ENCODE measurements around the gene MGLL. TPM values are rescaled to one million over a fixed set of nuclear protein-coding genes. Genes with fewer than 3 reads are reported as not detected.
A peak's percentile ranks its signal among the peaks of the same experiment; 100 is the strongest.

The MGLL gene
- total RNA-seq, 1 experiment from 2014 or later = 31.2 TPM

DNA sequence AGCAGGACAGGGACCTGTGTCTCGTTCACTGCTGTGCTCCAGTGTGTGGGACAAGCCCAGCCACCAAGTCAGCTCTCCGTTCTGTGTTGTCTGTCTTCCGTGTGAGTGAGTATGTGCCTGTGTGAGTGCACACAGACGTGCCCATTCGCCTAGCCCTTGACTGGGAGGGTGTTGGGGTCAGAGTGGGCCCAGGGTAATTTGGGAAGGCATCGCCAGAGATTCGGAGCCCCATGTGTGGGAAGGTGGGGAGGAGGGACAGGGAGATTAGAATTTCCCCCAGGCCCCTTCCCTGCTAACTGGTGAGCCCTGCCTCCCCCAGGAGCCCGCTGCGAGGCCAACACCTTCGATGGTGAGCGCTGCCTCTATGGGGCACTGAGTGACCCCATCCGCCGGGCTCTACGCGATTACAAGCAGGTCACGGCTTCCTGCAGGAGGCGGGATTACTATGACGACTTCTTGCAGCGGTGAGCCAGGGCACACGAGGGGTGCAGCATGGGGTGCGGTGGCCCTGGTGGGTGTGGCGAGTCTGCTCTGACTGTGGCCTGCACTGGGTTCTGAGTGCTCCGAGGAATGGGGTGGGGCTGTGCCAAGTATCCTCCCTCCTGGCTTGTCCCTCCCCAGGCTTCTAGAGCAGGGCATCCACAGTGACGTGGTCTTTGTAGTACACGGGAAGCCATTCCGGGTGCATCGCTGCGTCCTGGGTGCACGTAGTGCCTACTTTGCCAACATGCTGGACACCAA is 146.5 kb downstream of the MGLL start:
- DNase-seq (ENCODE audit: low spot score) = no peak

DNA sequence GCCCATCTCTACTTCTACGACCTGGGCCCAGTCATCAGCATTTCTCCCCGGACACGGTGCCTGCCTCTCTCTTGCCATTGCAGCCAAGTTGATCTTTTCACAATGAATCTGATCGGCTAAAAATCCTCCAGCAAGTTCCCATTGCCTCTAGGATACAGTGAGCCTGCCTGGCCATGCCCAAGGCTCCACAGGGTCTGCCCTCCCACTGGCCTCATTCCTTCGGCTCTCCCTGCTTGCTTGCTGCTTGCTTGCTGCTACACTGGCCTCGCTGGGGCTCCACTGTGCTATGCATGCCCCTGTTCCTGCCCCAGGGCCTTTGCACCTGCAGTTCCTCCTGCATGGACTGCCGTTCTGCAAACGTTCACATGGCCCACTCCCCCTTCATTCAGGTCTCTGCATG is 147.5 kb downstream of the MGLL start:
- no peak for DNase-seq (ENCODE audit: low spot score)

DNA sequence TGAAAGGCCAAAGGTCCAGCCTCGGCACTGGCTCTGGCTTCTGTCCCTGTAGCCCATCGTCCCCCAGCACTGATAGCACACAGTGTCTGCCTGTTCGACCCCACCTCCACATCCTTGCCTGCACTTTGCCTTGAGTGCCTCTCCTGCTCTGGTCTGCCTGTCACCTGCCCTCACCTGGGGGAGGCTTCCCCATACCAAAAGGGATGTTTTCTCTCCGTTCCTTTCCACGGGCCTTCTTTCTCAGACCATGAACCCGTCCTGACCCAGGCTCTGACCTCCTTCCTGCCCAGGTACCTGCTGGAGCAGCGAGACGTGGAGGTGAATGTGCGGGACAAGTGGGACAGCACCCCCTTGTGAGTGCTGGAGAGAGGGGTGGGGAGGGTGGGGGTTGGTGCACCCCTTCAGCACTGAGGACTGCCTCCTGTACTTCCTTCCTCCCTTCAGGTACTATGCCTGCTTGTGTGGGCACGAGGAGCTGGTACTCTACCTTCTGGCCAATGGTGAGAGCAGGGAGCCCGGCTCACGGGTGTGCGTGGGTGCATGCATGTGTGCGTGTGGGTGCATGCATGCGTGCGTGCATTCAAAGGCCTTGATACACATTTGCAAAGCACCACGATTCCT is 148.1 kb downstream of the MGLL start:
- DNase-seq (ENCODE audit: low spot score) = no peak

DNA sequence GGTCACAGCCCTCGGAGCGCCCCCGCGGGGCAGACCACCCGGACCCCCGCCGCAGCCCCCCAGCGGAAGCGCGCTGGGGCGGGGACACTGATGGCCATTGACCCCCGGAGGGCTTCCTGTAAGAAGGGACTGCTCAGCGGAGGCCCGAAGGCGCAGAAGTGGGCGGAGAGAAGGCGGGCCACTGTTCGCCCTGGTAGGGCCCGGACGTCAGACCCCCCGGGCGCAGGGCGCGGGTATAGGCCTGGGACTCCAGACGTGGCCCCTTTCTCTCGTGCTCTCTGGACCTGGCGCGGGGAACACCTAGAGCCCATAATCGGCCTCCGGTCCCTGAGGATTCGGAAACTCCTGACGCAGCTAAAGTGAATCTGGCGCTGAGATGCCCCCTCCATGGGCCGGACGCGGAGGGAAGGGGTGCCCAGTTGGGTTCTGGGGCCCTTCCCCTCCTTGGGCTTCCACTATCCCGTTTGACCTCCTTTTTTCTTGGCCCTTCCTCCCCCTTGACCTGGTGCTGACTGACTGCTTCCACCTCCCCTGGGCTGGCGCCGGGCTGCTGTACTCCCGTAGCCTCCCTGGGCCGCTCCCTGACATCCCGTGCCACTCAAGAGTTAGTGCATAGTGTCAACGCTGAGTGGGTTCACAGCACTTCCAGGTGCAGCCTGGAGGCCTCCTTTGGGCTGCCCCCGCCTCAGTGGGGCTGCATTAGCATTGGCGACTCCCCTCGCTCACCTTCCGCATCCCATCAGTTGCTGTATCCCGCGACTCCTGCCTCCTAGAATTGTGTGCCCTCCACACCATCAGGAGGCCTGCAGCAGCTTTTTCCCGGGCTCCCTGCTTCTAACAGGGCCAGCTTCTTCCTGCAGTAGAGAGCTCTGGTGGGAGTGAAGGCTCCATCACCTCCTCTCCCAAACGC is 148.9 kb downstream of the MGLL start:
- DNase-seq (ENCODE audit: low spot score) = peak; percentile 51

DNA sequence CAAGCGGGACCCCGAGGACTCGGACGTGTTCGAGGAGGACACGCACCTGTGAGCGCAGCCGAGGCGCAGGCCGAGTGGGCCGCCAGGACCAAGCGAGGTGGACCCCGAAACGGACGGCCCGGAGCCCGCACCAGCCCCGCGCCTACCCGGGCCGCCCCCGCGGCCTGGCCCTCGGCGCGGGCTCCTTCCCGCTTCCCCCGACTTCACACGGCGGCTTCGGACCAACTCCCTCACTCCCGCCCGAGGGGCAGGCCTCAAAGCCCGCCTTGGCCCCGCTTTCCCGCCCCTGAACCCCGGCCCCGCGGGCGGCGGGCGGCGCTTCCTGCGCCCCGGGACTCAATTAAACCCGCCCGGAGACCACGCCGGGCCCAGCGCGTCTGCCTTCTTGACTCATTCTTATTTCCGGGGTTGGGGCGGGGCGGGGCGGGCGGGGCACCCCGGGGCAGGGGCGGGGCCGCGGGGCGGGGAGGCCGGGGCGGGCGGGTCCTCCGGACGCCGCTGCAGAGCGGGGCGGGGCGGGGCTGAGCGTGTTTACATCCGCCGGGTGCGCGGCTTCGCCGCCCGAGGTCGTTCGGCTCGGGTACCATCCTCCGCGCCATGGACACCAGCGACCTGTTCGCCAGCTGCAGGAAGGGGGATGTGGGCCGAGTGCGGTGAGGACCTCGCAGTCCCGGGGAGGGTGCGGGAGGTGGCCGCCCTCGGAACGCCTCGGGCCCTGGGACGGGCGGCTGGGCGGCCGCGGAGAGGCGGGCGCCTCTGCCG is 149.7 kb downstream of the MGLL start, which contains the start of gene ABTB1:
TSS of gene ABTB1 (plus strand) at position 524 of the 762 bp plus-strand sequence. CDS start at position 598, 74 bp downstream.
- DNase-seq (ENCODE audit: low spot score) = peak; percentile 42

DNA sequence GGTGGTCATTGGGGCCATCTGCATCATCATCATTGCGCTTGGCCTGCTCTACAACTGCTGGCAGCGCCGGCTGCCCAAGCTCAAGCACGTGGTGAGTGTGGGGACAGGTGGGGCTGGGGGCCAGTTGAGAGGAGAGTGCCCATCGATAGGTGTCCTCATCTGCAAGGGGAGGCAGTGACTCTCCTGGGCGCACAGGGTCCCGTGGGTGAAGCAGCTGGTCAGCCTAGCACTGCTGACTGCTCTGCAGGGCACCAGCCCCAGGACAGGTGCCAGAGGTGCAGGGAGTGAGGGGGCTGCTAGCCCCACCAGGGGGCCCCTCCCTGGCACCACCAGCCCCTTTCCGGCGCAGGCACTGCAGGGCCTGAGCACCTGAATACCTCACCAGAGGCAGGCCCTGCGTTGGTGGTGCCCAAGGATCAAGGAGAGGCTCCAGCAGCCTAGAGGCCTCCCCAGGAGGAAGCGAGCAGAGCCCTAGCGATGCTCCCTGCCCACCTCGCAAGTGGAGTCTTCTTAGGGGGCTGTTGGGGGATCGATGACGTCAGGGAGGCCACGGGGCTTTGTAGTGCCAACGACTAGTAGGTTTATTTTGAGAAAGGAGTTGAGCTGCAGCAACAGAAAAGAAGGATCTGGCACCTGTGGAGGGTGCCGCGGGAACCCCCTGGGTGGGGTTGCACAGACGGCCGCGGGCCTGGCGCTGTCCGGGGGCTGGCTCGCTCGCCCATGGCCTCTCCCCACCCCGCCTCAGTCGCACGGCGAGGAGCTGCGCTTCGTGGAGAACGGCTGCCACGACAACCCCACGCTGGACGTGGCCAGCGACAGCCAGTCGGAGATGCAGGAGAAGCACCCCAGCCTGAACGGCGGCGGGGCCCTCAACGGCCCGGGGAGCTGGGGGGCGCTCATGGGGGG is 150.5 kb downstream of the MGLL start:
- no peak for DNase-seq (ENCODE audit: low spot score)

DNA sequence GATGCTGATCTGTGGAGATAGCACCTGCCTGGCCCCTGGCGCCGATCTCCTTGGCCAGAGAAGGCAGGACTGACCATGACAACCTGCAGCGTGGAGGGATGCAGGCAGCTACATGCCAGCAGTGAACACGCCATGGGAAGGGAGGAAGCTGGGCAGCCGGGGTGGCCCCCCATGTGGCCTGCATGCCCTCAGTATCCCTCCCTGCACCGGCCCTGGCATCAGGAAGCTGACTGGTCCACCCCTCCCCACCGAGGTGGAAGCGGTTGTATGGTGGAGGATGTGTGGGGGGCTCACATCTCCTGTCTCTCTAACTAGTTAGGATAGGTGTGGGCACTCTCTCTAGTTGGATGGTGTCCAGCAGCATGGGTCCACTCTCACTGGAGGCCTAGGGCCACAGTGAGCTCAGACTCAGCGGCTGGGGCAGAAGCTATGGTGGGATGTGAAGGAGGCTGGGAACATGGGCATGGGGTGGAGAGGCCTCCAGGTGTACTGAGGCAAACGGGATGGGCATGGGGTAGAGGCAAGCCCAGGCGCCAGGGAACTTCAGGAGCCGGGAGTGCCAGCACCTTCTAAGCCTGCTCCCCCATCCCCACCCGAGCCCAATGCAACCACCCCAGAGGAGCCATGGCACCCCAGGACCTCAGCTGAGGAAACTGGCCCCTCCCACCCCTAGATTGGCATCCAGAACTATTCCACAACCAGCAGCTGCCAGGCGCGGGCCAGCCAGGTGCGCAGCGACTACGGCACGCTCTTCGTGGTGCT is 151.4 kb downstream of the MGLL start:
- DNase-seq (ENCODE audit: low spot score) = no peak

DNA sequence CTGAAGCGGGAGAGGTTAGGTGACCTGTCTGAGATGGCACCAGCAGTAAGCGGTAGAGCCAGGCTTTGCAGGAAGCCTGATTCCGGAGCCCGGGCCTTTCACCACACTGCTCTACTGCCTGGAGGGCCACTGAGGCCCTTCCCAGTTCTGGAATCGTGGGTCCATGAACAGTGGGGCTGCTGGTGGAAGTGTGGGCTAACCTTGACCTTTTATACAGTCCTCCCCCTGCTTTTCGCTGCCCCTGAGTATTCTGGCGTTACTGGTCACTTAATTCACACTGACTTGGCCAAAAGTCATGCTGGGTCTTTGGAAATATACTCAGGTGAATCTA is 152.1 kb downstream of the MGLL start:
- DNase-seq (ENCODE audit: low spot score) = no peak

DNA sequence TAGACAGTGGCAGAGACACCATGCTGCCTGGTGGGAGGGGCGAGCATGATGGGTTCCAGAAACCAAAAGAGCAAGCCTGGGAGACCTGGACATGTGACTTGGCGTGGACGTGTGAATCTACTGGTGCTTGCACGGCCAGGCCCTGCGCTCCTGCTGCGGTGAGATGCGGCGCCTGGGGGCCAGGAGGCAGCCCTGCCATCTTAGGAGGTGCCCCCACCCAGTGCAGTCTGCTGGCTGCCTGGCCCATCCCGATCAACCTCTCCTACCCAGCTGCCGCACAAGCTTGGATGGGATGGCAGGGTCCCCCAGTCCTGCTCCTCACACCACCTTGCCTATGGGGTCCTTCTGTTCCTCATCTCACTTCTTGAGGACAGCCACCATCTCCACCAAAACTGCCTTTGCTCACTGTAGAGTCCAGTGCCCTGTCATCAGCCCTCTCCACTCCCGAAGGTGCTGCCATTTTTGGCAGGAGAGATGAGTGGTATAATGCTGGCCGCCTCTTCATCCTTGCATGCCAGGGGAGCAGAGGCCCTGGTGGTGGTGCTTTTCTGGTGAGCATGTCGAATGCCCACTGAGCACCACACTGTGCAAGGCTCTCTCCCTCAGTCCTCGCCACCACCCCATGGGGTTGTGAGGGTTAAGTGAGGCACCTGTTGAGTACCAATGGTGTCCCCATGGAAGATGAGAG is 152.6 kb downstream of the MGLL start:
- DNase-seq (ENCODE audit: low spot score) = no peak

DNA sequence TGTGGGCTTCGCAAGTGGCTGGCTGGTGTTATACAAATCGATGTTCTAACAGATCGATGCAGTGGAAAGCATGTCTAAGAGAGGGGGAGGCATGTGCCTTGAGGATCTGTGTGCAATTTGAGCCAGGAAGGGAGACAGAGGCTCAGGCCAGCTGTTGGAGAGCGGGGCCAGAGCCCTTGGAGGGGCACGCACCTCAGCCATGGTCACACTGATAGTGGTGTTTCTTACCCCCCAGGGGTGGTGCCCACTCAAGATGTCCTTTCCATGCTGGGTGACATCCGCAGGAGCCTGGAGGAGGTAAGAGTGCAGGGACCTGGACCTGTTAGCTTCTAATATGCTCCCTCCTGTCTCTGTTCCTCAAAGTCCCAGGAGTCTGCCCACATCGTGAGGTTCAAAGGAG is 153.4 kb downstream of the MGLL start:
- no peak for DNase-seq (ENCODE audit: low spot score)

DNA sequence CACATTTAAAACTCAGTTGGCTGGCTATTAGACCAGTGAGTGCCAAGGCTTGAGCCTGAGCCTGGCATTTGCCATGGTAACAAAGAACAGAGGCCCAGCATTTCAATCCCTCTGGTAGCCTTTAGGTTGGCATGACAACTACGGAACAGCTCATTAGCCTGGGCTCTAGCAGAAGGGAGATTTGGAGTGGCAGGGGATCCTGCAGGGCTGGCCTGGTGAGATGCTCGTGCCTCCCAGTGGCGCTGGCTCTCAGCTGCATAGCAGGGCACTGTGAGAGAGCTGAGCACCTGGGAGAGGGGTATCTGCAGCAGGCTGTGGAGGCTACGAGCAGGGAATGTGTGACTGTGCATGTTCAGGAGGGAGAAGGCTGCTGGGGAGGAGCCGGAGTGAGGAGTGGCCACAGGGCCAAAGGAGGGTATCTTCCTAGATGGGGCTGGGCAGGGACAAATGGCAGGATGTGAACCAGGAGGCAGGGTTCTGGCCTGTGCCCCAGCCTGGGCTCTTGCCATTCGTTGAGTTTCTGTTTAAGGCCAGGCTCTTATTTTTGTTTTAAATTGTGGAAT is 155.1 kb downstream of the MGLL start:
- DNase-seq (ENCODE audit: low spot score) = no peak

DNA sequence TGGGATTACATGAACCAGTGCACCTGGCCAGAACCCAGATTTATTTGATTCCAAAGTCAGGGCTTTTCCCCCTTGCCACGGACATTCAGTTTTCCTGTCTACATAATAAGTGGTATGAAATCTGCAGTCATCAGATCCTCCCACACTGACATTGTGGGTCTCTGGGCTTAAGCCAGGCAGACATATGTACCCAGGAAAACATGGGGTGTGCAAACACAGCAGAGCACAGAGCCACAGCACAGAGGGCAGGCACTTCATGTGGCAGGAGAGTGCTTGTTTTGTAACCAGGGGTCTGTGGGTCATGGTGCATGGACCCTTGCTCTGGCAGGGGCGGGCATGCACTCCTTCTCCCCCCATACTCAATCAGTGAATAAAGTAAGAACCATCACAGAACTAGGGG is 155.6 kb downstream of the MGLL start:
- DNase-seq (ENCODE audit: low spot score) = no peak

DNA sequence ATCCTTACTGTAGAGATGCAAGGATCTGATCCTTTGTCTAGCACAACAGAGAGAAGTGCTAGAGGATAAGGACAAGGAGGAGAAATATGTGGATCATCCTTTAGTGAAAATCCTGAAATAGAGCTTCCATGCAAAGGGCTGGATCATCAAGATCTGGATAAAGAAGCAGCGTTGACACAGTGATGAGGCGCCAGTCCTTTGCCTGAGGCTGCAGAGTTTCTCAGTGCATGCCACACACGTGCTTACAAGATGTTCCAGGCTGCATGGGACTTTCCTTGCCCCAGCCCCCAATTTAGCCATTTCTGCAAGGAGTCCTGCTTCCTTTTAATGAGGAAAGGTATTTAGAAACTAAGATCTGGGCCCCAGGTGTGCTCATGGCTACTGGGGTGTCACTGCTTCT is 156.7 kb downstream of the MGLL start:
- DNase-seq (ENCODE audit: low spot score) = no peak

DNA sequence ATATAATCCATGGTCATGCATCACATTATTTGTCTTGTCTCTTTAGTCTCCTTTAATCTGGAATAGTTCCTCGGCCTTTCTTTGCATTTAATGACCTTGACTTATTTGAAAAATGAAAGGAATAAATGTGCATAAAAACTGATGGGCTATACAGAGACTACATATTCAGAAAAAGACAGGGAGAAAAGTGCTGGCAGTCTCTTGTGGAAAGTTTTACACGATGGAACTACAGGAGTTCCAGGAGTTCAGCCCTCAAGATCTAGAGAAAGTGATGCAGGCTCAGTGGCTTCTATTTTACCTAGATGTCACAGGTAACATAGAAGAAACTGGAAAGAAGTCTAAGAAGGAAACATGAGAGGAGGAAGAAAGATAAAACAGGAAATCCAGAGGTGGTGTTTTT is 157.2 kb downstream of the MGLL start:
- no peak for DNase-seq (ENCODE audit: low spot score)

DNA sequence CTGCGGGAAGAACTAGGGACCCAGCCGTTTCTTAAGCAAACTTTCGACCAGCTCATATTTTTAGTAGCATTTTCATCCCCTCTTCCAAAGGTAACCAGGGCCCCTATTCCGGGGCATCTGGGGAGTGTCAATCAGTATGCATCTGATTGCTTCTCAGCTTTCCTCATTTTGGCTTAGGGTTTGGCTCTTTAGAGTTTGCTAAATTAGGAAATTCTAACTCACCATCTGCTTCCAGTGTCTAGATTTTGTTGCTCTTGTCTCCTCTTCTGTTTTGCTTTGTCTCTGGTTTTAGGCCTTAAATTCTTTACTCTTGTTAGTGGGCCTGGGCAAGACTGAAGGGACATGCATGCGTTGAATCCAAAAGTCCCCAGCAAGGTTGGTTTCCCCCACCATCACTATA is 159.2 kb downstream of the MGLL start:
- DNase-seq (ENCODE audit: low spot score) = no peak

DNA sequence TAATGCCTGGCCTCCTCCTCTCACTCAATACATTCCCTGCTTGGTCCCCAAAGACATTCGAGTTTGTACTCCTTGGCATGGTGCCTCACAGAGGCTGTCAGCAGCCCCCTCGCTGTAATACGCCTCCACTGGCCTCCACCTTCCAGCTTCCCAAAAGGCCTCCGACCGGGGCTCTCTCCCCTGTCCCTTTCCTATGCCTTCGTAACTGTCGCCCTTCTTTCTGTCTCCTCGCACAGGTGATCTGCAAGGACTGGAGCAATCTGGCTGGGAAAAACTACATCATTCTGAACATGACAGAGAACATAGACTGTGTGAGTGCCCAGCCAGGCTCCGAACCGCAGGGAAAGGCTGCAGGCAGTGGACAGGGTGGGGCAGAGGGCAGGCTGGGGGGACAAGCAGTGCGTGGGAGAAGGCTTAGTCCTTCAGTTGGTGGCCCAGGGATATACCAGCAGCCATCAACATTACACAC is 160.3 kb downstream of the MGLL start:
- no peak for DNase-seq (ENCODE audit: low spot score)

DNA sequence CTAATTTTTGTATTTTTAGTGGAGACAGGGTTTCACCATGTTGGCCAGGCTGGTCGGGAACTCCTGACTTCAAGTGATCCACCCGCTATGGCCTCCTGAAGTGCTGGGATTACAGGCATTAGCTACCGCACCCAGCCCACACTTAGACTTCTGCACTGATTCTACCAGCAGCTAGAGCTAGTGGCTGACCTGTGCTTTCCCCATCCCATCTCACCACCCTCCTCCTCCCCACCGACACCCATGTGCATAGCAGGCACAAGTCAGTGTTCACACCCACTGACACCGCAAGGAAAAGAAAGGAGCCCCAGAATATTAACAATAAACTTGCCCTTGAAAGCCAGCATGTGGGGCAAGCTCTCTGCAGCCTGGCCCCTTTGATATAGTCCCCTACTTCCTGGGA is 160.7 kb downstream of the MGLL start:
- DNase-seq (ENCODE audit: low spot score) = no peak

DNA sequence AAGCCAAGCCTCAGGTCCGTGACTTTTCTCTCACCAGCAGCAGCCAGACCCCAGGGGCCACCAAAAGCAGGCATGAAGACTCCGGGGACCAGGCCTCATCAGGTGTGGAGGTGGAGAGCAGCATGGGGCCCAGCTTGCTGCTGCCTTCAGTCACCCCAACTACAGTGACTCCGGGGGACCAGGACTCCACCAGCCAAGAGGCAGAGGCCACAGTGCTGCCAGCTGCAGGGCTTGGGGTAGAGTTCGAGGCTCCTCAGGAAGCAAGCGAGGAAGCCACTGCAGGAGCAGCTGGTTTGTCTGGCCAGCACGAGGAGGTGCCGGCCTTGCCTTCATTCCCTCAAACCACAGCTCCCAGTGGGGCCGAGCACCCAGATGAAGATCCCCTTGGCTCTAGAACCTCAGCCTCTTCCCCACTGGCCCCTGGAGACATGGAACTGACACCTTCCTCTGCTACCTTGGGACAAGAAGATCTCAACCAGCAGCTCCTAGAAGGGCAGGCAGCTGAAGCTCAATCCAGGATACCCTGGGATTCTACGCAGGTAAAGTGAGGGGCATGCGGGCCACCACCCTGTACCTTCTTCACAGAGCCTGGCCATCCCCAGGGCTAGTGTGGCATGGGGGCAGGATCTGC is 161.6 kb downstream of the MGLL start:
- DNase-seq (ENCODE audit: low spot score) = no peak

DNA sequence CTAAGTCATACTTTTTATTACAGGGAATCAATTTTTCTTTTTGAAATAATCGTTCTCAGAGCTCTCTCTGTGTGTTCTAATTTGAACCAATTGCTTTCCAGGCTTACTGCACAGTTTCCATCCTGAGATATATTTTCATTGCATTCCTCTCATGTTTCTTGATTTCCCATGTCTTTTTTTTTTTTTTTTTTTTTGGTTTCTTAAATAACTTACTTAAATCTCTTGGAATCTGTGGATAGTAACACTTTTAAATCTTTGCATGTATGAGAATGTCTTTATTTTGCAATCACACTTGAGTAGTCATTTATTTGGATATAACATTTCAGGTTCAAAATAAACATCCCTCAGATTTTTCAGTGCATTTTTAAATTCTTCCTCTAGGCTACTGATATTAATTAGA is 164.1 kb downstream of the MGLL start:
- no peak for DNase-seq (ENCODE audit: low spot score)
